Thoracic aorta (tissue), 2 donors: ENCODE results near the gene NOTUM. TPM values are rescaled to one million over a fixed set of nuclear protein-coding genes. Genes with fewer than 3 reads are reported as not detected.

Source experiments
- ATAC-seq: fragments of 150-250 bp; one replicate; pipeline ENCODE4 v1.8.0; 2017; ENCODE audit warnings: low read depth; ENCODE audit not compliant: insufficient number of reproducible peaks, low FRiP score
- DNase-seq: peaks from one replicate; pipeline ENCODE4 v3.0.0-alpha.2; 2020; ENCODE audit warnings: low spot score
- H3K27ac ChIP-seq, 2 donors: fragments of 200-600 bp; sonication (generic); 1 replicate in 1 of 2; 2 replicates in 1 of 2; pipeline ENCODE4 v1.5.1; 2016; ENCODE audit warnings: mild to moderate bottlenecking in 2 of 2, moderate library complexity in 2 of 2
- H3K27me3 ChIP-seq: fragments of 200-600 bp; sonication (generic); replicated peaks from 2 replicates; pipeline ENCODE4 v1.6.0; 2016; ENCODE audit warnings: mild to moderate bottlenecking; ENCODE audit not compliant: insufficient read depth
- H3K36me3 ChIP-seq: fragments of 200-600 bp; sonication (generic); one replicate; pipeline ENCODE4 v1.5.1; 2016
- H3K4me1 ChIP-seq, 2 donors: fragments of 200-600 bp; sonication (generic); 1 replicate in 1 of 2; 2 replicates in 1 of 2; pipeline versions ENCODE4 v1.5.1 to v1.6.0; 2016; ENCODE audit warnings: low read depth in 2 of 2, mild to moderate bottlenecking in 1 of 2; ENCODE audit not compliant: control insufficient read depth in 1 of 2
- H3K4me3 ChIP-seq: fragments of 200-600 bp; sonication (generic); 2 replicates; pipeline ENCODE4 v1.5.1; 2016; ENCODE audit warnings: mild to moderate bottlenecking
- H3K9me3 ChIP-seq: fragments of 200-600 bp; sonication (generic); 2 replicates; pipeline ENCODE4 v1.5.1; 2016
- CTCF ChIP-seq: fragments of 200-600 bp; sonication (generic); IDR thresholded peaks from one replicate; pipeline ENCODE4 v1.5.1; 2019; ENCODE audit warnings: antibody characterized with exemption
- total RNA-seq, 2 donors: library from RNA; depleted of rRNA; stranded (reverse); fragments of >200 nt; gene quantifications; one replicate each; pipeline versions ENCODE4 v1.1.0 to v1.2.3, GENCODE V29; 2016

The NOTUM gene
- total RNA-seq, 2 donors from 2014 or later = not detected

- Histone ChIP-seq H3K4me3 (peak overlapping the region; percentile 62), H3K4me1 (peaks cover 39 to 50% of the 10 kb centered on the region in 2 donors), H3K36me3 (peaks cover 17% of the 10 kb centered on the region), H3K27me3 (no peaks in the 10 kb centered on the region), H3K27ac (peak overlapping the region in 1 of 2 donors; percentile 50), H3K9me3 (no peaks in the 10 kb centered on the region)
- TF ChIP-seq CTCF = no peak
- no peak for DNase-seq
- ATAC-seq = no peak
These were observed 38.3 kb downstream of the NOTUM start for GRCh38 chr17:81922566-81923301.

GRCh38 chr17:81921996-81922565, 38.9 kb downstream of the NOTUM start:
- DNase-seq (no peak), ATAC-seq (no peak)
- TF ChIP-seq CTCF = no peak
- Histone ChIP-seq H3K27ac (no peak overlapping the region), H3K27me3 (no peaks in the 10 kb centered on the region), H3K4me3 (no peak overlapping the region), H3K36me3 (peaks cover 17% of the 10 kb centered on the region), H3K9me3 (no peaks in the 10 kb centered on the region), H3K4me1 (peaks cover 40 to 55% of the 10 kb centered on the region in 2 donors)

- DNase-seq = no peak
- H3K4me3 ChIP-seq = no peak overlapping the region
- no peaks in the 10 kb centered on the region for H3K9me3 ChIP-seq
- peaks cover 46 to 61% of the 10 kb centered on the region in 2 donors for H3K4me1 ChIP-seq
- no peak for ATAC-seq
- H3K36me3 ChIP-seq = peaks cover 17% of the 10 kb centered on the region
- H3K27me3 ChIP-seq = no peaks in the 10 kb centered on the region
- no peak for TF ChIP-seq CTCF
- H3K27ac ChIP-seq = no peak overlapping the region
These were observed 39.5 kb downstream of the NOTUM start for GRCh38 chr17:81921537-81921862.

- no peaks in the 10 kb centered on the region for H3K27me3 ChIP-seq
- no peaks in the 10 kb centered on the region for H3K9me3 ChIP-seq
- DNase-seq = no peak
- peaks cover 17% of the 10 kb centered on the region for H3K36me3 ChIP-seq
- no peak overlapping the region for H3K4me3 ChIP-seq
- H3K4me1 ChIP-seq = peaks cover 44 to 59% of the 10 kb centered on the region in 2 donors
- H3K27ac ChIP-seq = no peak overlapping the region
- TF ChIP-seq CTCF = no peak
- ATAC-seq = no peak
These were observed 40.1 kb downstream of the NOTUM start for GRCh38 chr17:81920612-81921536.
